Activated CD4-positive, CD25-positive, alpha-beta regulatory T cell treated with anti-CD3 and anti-CD28 coated beads, Interleukin-2, amount 50 U/mL, for 24 hours (primary cell): ENCODE measurements around the gene SMAD2.

Experiments
- ATAC-seq, 2 donors: fragments of 150-1000 bp; cut with Tn5 transposase; one replicate each; pipeline ENCODE4 v1.10.0; 2021; ENCODE audit warnings: mild to moderate bottlenecking in 1 of 2, moderate library complexity in 1 of 2

Gene SMAD2

GRCh38 chr18:47893939-47894699 is 36.3 kb downstream of the SMAD2 start:
- no peak for ATAC-seq

DNA sequence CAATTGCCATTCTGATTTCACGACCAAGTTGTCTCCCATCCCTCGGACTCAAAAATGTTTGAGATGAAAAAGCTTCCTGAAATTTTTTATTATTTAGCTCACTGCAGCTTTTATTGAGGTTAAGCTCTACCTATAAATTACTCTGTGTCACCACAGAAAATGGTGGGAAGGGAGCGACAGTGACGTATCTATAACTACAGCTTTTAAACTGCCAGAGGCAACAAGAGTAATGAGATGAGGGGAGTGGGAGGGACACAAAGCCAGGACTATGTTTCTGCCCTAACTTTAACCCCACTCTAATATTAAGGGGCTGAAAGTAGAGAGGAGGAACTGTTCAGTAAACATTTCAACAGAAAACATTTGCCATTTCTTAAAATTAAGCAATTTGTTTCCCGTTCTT is 37.4 kb downstream of the SMAD2 start:
- no peak for ATAC-seq

- ATAC-seq = no peak
Measured at GRCh38 chr18:47888156-47888555, 42.3 kb downstream of the SMAD2 start.

DNA sequence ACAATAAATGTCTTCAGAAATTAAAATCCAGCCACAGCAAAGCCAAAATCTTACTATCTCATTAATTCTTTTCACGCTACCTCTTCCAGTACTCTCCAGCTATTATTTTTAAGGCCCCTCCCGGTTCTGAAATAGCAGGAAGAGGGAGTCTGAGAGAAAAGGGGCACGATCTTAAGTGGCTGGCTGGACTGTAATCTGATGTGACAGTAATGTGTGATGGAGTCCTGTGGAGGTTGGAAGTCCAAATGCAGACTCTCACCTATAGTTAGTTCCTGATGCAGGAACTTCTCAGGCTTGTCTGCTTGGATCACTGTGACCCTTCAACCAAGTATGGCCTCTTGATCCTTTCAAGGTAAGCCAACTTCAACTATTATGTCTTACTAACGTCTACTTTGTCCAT is 43.2 kb downstream of the SMAD2 start:
- no peak for ATAC-seq

- peak; percentile 86 to 92 for ATAC-seq
Measured at GRCh38 chr18:47883771-47884413, 46.6 kb downstream of the SMAD2 start.

DNA sequence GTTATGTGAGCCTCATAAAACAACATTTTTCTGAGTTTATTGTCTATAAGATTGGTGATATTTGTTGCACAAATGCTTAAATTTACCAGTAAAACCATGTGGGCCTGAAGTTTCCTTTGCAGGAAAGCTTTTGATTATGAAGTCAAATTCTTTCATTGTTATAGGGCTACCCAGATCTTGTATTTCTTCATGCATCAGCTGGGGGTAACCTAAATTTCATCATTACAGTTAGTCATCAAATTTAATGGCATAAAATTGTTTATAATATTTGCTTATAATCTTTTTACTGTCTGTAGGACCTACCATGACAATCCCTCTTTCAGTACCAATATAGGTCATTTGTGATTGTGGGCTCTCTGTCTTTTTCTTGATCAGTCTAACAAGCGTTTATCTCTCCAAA is 47.8 kb downstream of the SMAD2 start:
- no peak for ATAC-seq

DNA sequence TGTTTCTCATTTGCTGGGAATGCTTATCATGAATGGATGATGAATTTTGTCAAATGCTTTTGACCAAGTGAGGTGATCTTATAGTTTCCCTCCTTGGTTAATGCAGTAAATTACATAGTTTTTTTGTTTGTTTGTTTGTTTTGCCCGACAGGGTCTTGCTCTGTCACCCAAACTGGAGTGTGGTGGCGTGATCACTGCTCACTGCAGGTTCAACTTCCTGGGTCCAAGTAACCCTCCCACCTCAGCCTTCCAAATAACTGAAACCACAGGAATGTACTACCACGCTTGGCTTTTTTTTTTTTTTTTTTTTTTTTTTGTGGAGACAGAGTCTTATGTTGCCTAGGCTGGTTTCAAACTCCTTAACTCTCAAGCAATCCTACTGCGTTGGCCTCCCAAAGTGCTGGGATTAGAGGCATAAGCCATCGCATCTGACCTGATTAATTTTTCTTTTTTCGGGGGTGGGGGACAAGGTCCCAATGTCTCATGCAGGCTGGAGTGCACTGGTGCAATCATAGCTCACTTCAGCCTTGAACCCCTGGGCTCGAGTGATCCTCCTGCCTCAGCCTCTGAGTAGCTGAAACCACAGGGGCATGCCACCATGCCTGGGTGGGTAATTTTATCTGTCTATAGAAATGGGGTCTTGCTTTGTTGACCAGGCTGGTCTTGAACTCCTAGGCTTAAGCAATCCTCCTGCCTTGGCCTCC is 48.6 kb downstream of the SMAD2 start:
- no peak for ATAC-seq

- no peak for ATAC-seq
Measured at GRCh38 chr18:47881042-47881441, 49.4 kb downstream of the SMAD2 start.

GRCh38 chr18:47877892-47878291 is 52.6 kb downstream of the SMAD2 start:
- ATAC-seq = no peak

GRCh38 chr18:47876813-47877212 is 53.6 kb downstream of the SMAD2 start:
- ATAC-seq = no peak

DNA sequence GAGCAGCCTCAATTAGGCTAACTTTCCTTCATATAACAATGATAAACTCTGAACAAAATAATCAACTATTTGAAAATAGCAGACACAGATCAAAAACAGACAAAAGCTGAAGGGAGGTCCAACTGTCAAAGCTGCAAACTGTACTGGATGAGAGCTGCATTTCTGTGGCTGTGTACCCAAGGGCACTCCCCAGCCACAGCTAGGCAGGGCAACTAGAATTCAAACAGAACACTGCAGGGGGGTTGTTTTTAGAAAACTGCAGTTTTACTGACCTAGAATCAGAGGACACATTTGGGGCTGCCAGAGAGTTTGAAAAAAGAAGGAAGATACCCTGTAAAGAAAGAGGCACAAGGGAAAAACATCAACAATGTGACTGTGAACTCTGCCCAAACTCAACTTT is 56.8 kb downstream of the SMAD2 start:
- no peak for ATAC-seq

GRCh38 chr18:47872426-47872825 is 58.0 kb downstream of the SMAD2 start:
- no peak for ATAC-seq

GRCh38 chr18:47871288-47871687 is 59.2 kb downstream of the SMAD2 start:
- ATAC-seq = no peak

GRCh38 chr18:47870605-47871004 is 59.9 kb downstream of the SMAD2 start:
- ATAC-seq = peak; percentile 44 to 51

DNA sequence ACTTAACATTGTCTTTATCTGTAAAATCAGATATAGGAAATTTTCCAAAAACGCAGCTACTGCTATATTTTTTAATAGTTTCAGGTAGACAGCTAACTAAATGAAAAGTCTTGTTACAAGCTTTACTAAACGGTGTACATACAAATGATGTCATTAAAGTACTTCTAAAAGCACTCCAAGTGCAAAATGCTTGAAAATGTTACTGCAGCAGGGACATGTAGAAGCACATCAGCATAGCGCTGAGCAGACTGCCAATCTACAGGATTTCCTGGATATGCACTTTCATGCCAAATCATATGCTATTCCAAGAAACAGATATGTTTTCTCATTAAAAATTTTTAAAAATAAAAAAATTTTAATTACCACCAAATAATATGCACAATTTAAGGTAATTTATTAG is 61.7 kb downstream of the SMAD2 start:
- ATAC-seq = no peak

GRCh38 chr18:47865183-47865582 is 65.3 kb downstream of the SMAD2 start:
- ATAC-seq = no peak

GRCh38 chr18:47863041-47863440 is 67.4 kb downstream of the SMAD2 start:
- ATAC-seq = no peak

DNA sequence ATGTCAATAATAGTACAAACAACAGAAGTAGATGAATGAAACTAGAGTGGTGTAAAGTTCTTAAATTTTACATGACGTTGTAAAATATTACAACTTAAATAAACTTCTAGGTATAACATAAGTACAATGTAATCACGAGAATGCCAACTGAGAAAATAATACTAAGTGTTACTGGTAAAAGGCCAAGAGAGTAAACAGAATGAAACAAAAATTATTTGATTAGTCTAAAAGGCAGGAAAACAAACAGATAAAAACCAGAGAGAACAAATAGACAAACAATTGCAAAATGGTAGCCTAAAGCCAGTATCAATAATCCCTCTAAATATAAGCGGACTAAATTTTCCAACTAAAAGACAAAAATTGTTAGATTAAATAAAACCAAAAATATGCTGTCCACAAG is 71.9 kb downstream of the SMAD2 start:
- no peak for ATAC-seq

- no peak for ATAC-seq
Measured at GRCh38 chr18:47847635-47848034, 82.8 kb downstream of the SMAD2 start.

DNA sequence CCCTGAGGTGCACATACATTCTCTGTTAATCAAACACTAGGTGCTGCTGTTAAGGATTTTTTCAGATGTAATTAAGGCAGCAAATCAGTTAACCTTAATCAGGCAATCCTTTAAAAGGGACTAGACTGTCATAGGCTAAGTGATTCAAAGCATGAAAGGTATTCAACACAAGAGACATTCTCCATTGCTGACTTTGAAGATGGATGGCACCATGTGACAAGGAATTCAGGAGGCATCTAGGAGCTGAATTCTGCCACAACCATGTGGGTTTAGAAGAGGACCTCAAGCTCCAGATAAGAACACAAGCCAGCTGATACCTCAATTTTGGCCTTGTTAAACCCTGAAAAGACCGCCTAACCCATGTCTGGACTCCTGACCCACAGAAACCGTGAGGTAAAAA is 84.0 kb downstream of the SMAD2 start:
- no peak for ATAC-seq

GRCh38 chr18:47844828-47845498 is 85.5 kb downstream of the SMAD2 start:
- ATAC-seq = no peak

DNA sequence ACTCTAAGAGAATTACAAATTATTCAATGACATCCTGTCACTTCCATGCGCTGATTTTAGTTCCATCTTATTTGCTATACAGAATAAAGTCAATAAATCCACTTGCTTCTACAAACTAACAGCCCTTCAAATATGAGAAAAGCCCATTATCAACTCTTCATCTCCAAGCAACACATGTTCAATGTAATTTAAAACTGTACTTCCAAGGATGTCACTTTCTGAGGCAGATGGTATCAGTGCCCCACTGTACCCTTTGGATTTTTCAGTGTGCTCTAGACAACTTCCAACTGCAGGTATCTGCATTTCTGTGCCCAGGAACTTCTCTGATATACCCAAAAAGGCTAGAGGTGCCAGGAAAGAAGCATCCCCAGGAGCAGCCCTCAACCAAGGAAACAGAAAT is 87.6 kb downstream of the SMAD2 start:
- ATAC-seq = no peak

DNA sequence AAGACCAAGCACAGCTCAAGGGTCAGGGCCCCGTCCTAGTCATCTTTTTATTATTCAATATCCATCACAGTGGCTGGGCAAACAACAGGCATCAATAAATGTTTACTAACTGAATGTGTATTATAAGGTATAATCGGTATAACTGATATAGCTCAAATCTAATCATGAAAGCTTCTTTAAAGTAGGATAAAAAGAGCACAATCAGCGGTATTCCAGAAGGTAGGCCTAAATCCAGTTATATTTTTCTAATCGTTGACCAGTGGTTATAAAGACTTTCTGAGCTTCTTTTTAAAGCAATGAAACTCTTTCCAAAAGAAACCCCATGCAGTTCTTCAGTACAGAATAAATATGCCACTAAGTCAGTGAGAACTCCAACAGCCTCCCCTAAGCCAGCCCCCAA is 92.1 kb downstream of the SMAD2 start:
- no peak for ATAC-seq
